ENCODE measurements around the gene EXTL1. TPM values are rescaled to one million over a fixed set of nuclear protein-coding genes. Genes with fewer than 3 reads are reported as not detected.

EXTL1 gene
- total and polyA plus RNA-seq, 10 of the 15 experiments (the other 5 are each of a cell fraction or from before 2014, with no cell fraction given): not detected

GRCh38 chr1:26060832-26061574 is 39.4 kb downstream of the EXTL1 start (continued):
- TF ChIP-seq CEBPZ (IDR thresholded peaks at IDR 0.05; ENCODE audit: low read depth, low read length) (no peak), CUX1 (IDR thresholded peaks at IDR 0.05; ENCODE audit: insufficient replicate concordance, low read depth, low read length) (no peak), RELA (IDR thresholded peaks at IDR 0.05; ENCODE audit: borderline replicate concordance, partially characterized antibody) (no peak), RCOR1 (conservative IDR thresholded peaks at IDR 0.05; ENCODE audit: low read depth, low read length) (no peak), HSF1 (IDR thresholded peaks at IDR 0.05; ENCODE audit: low read depth, low read length) (no peak), SMAD5 (IDR thresholded peaks at IDR 0.05; ENCODE audit: low read depth) (no peak), USF2 (IDR thresholded peaks at IDR 0.05; ENCODE audit: borderline replicate concordance, low read depth, low read length) (no peak)

All from GM12878 (cell line).